Measurements from ENCODE around the gene ART1. TPM values are rescaled to one million over a fixed set of nuclear protein-coding genes. Genes with fewer than 3 reads are reported as not detected.

ART1 gene
- total RNA-seq, 3 donors from 2014 or later = not detected

DNA sequence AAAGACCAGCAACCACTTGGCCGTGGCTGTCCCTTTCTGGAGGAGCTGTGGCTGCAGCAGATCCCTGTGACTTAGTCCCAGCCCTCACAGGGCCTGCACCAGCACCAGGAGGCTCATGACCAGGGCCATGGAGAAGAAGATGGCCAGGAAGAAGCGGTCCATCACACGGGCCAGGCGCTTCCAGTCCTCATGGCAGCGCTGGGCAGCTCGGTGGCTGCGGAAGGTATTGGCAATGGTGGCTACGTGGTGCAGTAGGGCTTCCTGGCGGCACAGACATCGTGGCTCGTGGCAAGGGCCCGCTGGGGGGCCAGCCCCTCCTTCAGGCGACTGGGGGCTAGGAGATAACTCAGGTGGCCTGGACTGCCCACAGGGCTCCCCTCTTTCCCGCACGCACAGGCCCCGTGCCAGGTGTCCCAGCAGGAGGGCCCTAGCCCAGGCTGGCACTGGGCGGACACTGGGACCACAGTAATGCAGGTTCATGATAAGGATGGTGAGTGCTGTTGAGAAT lies 21.1 kb downstream of the ART1 start:
- no peak for DNase-seq
- Mint-ChIP-seq H3K9me3 (no peaks in the 10 kb centered on the region), H3K4me1 (ENCODE audit: low read depth) (no peaks in the 10 kb centered on the region), H3K4me3 (no peak overlapping the region), H3K27me3 (ENCODE audit: low read depth) (no peaks in the 10 kb centered on the region), H3K36me3 (ENCODE audit: insufficient read depth) (peaks cover 33% of the 10 kb centered on the region)
- ATAC-seq = no peak

GRCh38 chr11:3667149-3668035 lies 22.5 kb downstream of the ART1 start:
- H3K4me1 Mint-ChIP-seq (ENCODE audit: low read depth) = no peaks in the 10 kb centered on the region
- DNase-seq = no peak
- H3K36me3 Mint-ChIP-seq (ENCODE audit: insufficient read depth) = peaks cover 39% of the 10 kb centered on the region
- no peaks in the 10 kb centered on the region for H3K27me3 Mint-ChIP-seq (ENCODE audit: low read depth)
- no peak overlapping the region for H3K4me3 Mint-ChIP-seq
- ATAC-seq = no peak
- no peaks in the 10 kb centered on the region for H3K9me3 Mint-ChIP-seq

GRCh38 chr11:3669128-3669527 lies 24.2 kb downstream of the ART1 start:
- Mint-ChIP-seq H3K9me3 (no peaks in the 10 kb centered on the region), H3K36me3 (ENCODE audit: insufficient read depth) (peaks cover 45% of the 10 kb centered on the region), H3K4me3 (no peak overlapping the region), H3K27me3 (ENCODE audit: low read depth) (no peaks in the 10 kb centered on the region), H3K4me1 (ENCODE audit: low read depth) (no peaks in the 10 kb centered on the region)
- no peak for ATAC-seq
- no peak for DNase-seq

DNA sequence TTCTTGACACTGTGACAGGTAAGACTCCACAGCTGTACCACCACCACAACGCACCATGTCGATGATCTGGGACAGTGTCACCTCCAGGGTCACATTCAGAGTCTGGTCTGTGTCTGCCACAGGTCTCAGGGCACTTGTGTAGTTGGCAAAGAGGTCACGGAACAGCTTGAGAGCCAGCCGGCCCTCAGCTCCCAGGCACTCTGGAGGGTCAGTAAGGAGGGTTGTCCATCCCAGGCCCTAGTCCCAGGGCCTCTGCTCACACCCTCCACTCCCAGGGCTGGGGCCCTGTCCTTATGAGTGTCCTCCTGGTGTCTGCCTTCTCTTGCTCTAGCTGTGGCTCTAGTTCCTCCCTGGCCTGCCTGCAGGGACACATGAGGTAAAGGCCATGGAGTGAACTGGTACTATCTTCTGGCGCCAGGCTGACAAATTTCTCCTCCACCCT lies 24.8 kb downstream of the ART1 start:
- no peak for ATAC-seq
- H3K4me3 Mint-ChIP-seq = no peak overlapping the region
- H3K27me3 Mint-ChIP-seq (ENCODE audit: low read depth) = no peaks in the 10 kb centered on the region
- no peak for DNase-seq
- no peaks in the 10 kb centered on the region for H3K4me1 Mint-ChIP-seq (ENCODE audit: low read depth)
- peaks cover 44% of the 10 kb centered on the region for H3K36me3 Mint-ChIP-seq (ENCODE audit: insufficient read depth)
- H3K9me3 Mint-ChIP-seq = no peaks in the 10 kb centered on the region

DNA sequence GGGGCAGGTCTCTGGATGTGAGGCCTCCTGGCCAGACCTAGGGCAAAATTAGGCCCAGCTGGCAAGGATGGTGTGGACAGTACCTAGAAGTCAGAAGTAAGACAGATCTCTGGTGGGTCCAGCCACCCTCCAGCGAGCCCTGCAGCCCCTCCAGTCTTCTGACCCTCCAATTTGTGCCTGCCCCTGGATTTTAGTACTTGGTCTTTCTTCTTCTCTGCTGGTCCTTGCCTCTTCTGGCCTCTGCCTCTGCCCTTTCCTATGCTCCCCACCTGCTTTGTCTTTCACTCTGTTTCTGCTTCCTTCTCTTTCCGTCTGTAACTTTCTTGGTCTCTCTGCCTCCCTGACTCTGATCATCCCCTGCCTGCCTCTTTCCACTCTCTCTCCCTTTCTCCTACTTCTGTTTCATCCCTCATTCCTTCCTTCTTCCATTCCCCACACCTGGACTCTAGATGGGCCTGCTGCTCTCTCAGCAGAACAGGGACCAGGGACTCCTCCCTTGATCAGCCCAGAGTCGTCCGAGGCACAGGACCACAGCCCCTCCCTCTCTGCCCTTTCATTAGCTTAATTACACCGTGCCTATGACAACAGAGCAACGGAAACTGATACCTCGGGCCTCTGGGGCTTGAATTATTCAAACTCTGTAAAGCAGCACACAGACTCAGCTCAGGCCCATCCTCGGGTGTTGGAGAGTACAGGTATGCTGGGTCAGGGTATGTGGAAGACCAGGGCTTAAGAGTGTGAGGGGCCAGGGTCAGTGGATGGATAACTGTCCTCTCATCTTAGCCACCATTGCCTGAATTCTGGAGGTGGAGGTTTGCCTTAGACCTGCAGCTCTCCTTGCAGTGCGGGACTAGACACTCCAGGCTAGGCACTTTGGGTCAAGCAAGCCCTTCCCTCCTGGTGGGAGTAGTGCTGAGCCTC lies 26.7 kb downstream of the ART1 start, which contains the start of gene CHRNA10:
Gene CHRNA10 (minus strand): TSS at position 51 of the 921 bp plus-strand sequence. CDS start 72 bp downstream, outside the sequence.
- no peaks in the 10 kb centered on the region for H3K4me1 Mint-ChIP-seq (ENCODE audit: low read depth)
- no peak within 1 kb of the TSS for H3K4me3 Mint-ChIP-seq
- no peak for ATAC-seq
- peaks cover 43% of the 10 kb centered on the region for H3K36me3 Mint-ChIP-seq (ENCODE audit: insufficient read depth)
- no peak for DNase-seq
- H3K9me3 Mint-ChIP-seq = no peaks in the 10 kb centered on the region
- no peaks in the 10 kb centered on the region for H3K27me3 Mint-ChIP-seq (ENCODE audit: low read depth)

DNA sequence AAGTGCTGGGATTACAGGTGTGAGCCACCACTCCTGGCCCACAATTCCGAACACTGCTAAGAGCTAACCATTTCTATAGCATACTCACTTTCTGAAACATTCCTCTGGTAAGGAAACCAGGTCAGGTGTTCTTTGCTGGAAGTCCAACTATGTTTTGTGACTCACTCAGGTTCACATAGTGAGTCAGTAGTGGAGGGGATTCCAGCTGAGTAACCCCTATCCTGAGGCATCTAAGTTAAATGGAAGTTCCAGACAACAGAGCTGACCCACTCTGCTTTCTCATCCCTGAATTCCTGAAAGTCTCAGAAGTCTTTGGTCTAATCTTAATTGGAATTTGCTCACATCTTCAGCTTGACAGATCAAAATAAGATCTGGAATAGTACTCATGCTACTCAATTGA lies 29.3 kb downstream of the ART1 start:
- DNase-seq (no peak), ATAC-seq (peak in 1 of 2 donors; percentile 33)
- H3K27me3 Mint-ChIP-seq (ENCODE audit: low read depth) = no peaks in the 10 kb centered on the region
- no peak overlapping the region for H3K4me3 Mint-ChIP-seq
- no peaks in the 10 kb centered on the region for H3K9me3 Mint-ChIP-seq
- peaks cover 55% of the 10 kb centered on the region for H3K36me3 Mint-ChIP-seq (ENCODE audit: insufficient read depth)
- no peaks in the 10 kb centered on the region for H3K4me1 Mint-ChIP-seq (ENCODE audit: low read depth)

- Mint-ChIP-seq H3K4me1 (ENCODE audit: low read depth) (no peaks in the 10 kb centered on the region), H3K4me3 (no peak overlapping the region), H3K27me3 (ENCODE audit: low read depth) (no peaks in the 10 kb centered on the region), H3K36me3 (ENCODE audit: insufficient read depth) (peaks cover 55% of the 10 kb centered on the region), H3K9me3 (no peaks in the 10 kb centered on the region)
- ATAC-seq (no peak), DNase-seq (no peak)
Measured at GRCh38 chr11:3675971-3676370, 31.0 kb downstream of the ART1 start.

- DNase-seq = no peak
- Mint-ChIP-seq H3K27me3 (ENCODE audit: low read depth) (no peaks in the 10 kb centered on the region), H3K4me1 (ENCODE audit: low read depth) (peaks cover 7% of the 10 kb centered on the region), H3K9me3 (no peaks in the 10 kb centered on the region), H3K36me3 (ENCODE audit: insufficient read depth) (peaks cover 50% of the 10 kb centered on the region), H3K4me3 (no peak overlapping the region)
- no peak for ATAC-seq
Measured at GRCh38 chr11:3679077-3679476, 34.1 kb downstream of the ART1 start.

- H3K4me3 Mint-ChIP-seq = no peak overlapping the region
- ATAC-seq = no peak
- H3K36me3 Mint-ChIP-seq (ENCODE audit: insufficient read depth) = peaks cover 46% of the 10 kb centered on the region
- peaks cover 7% of the 10 kb centered on the region for H3K4me1 Mint-ChIP-seq (ENCODE audit: low read depth)
- H3K27me3 Mint-ChIP-seq (ENCODE audit: low read depth) = no peaks in the 10 kb centered on the region
- no peak for DNase-seq
- no peaks in the 10 kb centered on the region for H3K9me3 Mint-ChIP-seq
Measured at GRCh38 chr11:3683039-3683438, 38.1 kb downstream of the ART1 start.

DNA sequence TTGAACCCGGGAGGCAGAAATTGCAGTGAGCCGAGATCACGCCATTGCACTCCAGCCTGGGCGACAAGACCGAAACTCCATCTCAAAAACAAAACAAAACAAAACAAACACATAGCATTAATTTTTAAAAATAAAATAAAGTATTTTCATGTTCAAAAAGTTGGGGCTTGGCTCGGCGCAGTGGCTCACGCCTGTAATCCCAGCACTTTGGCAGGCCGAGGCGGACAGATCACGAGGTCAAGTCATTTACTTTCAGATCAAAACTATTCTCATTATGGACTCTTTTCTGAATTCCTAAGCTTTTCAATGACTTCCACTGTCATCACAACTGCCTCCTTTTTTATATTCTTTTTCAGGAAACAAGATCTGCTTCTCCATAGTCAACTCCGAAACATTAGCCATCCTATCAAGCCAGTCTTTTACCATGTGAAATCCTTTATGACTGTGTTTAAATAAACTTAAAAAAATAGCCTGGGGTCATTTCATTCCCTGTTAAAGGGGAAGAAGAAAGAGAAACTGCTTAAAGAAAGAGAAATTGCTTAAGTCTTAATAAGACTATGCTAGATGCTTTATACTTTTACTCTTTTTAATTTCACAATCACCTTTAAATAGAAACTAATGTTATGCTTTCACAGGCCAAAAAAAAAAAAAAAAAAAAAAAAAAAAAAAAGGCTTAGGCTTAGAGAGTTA lies 39.3 kb downstream of the ART1 start:
- no peaks in the 10 kb centered on the region for H3K27me3 Mint-ChIP-seq (ENCODE audit: low read depth)
- H3K36me3 Mint-ChIP-seq (ENCODE audit: insufficient read depth) = peaks cover 39% of the 10 kb centered on the region
- H3K4me3 Mint-ChIP-seq = no peak overlapping the region

DNA sequence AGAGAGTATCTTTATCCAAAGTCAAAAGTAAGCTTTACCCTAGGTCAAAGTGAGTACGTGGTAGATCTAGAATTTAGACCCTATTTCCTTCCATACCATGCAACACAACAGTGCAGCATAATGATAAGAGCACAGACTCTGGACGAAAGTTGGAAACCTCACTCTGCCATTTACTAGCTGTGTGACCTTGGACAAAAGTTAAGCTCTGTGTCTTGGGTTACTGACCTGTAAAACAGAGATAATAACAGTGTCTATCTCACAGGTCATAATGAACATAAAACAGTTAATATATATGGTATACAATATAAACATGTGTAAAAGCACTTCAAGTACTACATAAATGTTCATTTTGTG lies 39.9 kb downstream of the ART1 start:
- H3K4me3 Mint-ChIP-seq = no peak overlapping the region
- no peaks in the 10 kb centered on the region for H3K9me3 Mint-ChIP-seq
- ATAC-seq (no peak), DNase-seq (no peak)
- peaks cover 7% of the 10 kb centered on the region for H3K4me1 Mint-ChIP-seq (ENCODE audit: low read depth)
- no peaks in the 10 kb centered on the region for H3K27me3 Mint-ChIP-seq (ENCODE audit: low read depth)
- H3K36me3 Mint-ChIP-seq (ENCODE audit: insufficient read depth) = peaks cover 35% of the 10 kb centered on the region

More for the DNA sequence above, 39.3 kb downstream of the ART1 start:
- no peak for DNase-seq
- Mint-ChIP-seq H3K4me1 (ENCODE audit: low read depth) (peaks cover 7% of the 10 kb centered on the region), H3K9me3 (no peaks in the 10 kb centered on the region)
- ATAC-seq = no peak

- H3K36me3 Mint-ChIP-seq (ENCODE audit: insufficient read depth) = peaks cover 32% of the 10 kb centered on the region
- no peak for DNase-seq
Measured at GRCh38 chr11:3685923-3686322, 41.0 kb downstream of the ART1 start.

DNA sequence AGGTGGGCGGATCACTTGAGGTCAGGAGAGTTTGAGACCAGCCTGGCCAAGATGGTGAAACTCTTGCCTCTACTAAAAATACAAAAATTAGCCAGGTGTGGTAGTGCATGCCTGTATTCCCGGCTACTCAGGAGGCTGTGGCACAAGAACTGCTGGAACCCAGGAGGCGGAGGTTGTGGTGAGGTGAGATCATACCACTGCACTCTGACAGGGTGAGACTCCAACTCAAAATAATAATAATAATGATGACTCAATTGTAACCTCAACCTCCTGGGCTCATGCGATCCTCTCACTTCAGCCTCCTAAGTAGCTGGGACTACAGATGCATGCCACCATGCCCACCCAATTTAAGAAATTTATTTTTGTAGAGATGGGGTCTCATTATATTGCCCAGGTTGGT lies 41.8 kb downstream of the ART1 start:
- DNase-seq (no peak), ATAC-seq (no peak)
- H3K36me3 Mint-ChIP-seq (ENCODE audit: insufficient read depth) = peaks cover 35% of the 10 kb centered on the region
- H3K9me3 Mint-ChIP-seq = no peaks in the 10 kb centered on the region
- H3K4me3 Mint-ChIP-seq = no peak overlapping the region
- H3K27me3 Mint-ChIP-seq (ENCODE audit: low read depth) = no peaks in the 10 kb centered on the region
- H3K4me1 Mint-ChIP-seq (ENCODE audit: low read depth) = peaks cover 7% of the 10 kb centered on the region

More at GRCh38 chr11:3685923-3686322, 41.0 kb downstream of the ART1 start:
- no peaks in the 10 kb centered on the region for H3K27me3 Mint-ChIP-seq (ENCODE audit: low read depth)
- peaks cover 7% of the 10 kb centered on the region for H3K4me1 Mint-ChIP-seq (ENCODE audit: low read depth)
- H3K4me3 Mint-ChIP-seq = no peak overlapping the region
- ATAC-seq = no peak
- H3K9me3 Mint-ChIP-seq = no peaks in the 10 kb centered on the region

DNA sequence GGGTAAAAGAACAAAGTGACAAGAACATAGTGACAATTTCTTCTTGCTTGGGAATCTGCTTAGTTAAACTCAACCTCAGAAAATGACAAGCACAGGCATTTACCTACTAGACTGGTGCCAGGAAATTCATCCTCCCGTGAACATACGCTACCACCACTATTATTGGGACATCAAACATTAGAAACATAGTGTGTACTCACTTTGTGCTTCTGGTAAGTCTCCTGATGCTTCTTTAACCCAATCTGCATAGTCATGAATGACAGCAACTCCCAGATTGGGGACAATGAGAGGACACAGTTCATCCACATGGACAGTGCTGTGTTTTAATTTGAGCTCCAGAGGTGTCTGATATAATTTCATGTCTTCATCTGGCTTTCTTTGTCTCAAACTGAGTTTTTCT lies 55.5 kb downstream of the ART1 start:
- no peak for DNase-seq
- Mint-ChIP-seq H3K27me3 (ENCODE audit: low read depth) (no peaks in the 10 kb centered on the region), H3K4me1 (ENCODE audit: low read depth) (no peaks in the 10 kb centered on the region), H3K36me3 (ENCODE audit: insufficient read depth) (peaks cover 47% of the 10 kb centered on the region), H3K9me3 (no peaks in the 10 kb centered on the region), H3K4me3 (no peak overlapping the region)
- no peak for ATAC-seq
